HepG2 (cell line): ENCODE measurements around the gene SULT2B1. TPM values are rescaled to one million over a fixed set of nuclear protein-coding genes. Genes with fewer than 3 reads are reported as not detected.

Experiments used
- CENPT ChIP-seq: sonication (generic); formaldehyde crosslinking; IDR thresholded peaks from 2 replicates; pipeline ENCODE4 v1.8.0; 2022; ENCODE audit warnings: low read depth, mild to moderate bottlenecking, moderate library complexity, missing genetic modification reagents
- FOXK1 ChIP-seq: sonication (generic); formaldehyde crosslinking; IDR thresholded peaks from 2 replicates; pipeline ENCODE4 v1.4.0; 2020; ENCODE audit warnings: low read depth, missing genetic modification reagents, borderline replicate concordance
- GABPB1 ChIP-seq: IDR thresholded peaks from 2 replicates; pipeline ENCODE4 v1.6.1; 2016; ENCODE audit warnings: mild to moderate bottlenecking, missing genetic modification reagents, moderate library complexity, missing compliant biosample characterization
- KDM2A ChIP-seq: sonication (generic); formaldehyde crosslinking; IDR thresholded peaks from 2 replicates; pipeline ENCODE4 v1.4.0; 2020; ENCODE audit warnings: low read depth, missing genetic modification reagents, borderline replicate concordance
- NRL ChIP-seq: sonication (generic); formaldehyde crosslinking; IDR thresholded peaks from 2 replicates; pipeline ENCODE4 v1.5.0; 2020; ENCODE audit warnings: missing genetic modification reagents, mild to moderate bottlenecking, moderate library complexity, borderline replicate concordance
- PHB2 ChIP-seq: fragments of 450-650 bp; IDR thresholded peaks from 2 replicates; pipeline ENCODE4 v1.6.1; 2018; ENCODE audit not compliant: partially characterized antibody
- PITX1 ChIP-seq: sonication (generic); formaldehyde crosslinking; IDR thresholded peaks from 2 replicates; pipeline ENCODE4 v1.5.1; 2020; ENCODE audit warnings: mild to moderate bottlenecking, missing genetic modification reagents
- TAF1 ChIP-seq: sonication (generic); formaldehyde crosslinking; IDR thresholded peaks from 2 replicates; pipeline ENCODE4 v1.4.0; 2020; ENCODE audit warnings: missing genetic modification reagents
- ZNF260 ChIP-seq: sonication (generic); formaldehyde crosslinking; IDR thresholded peaks from 2 replicates; pipeline ENCODE4 v1.4.0; 2020; ENCODE audit warnings: missing genetic modification reagents, low read depth, mild to moderate bottlenecking, borderline replicate concordance
- ZNF709 ChIP-seq: sonication (generic); formaldehyde crosslinking; IDR thresholded peaks from 2 replicates; pipeline ENCODE4 v1.5.0; 2020; ENCODE audit warnings: mild to moderate bottlenecking, missing genetic modification reagents
- ZNF788 ChIP-seq: sonication (generic); formaldehyde crosslinking; IDR thresholded peaks from 2 replicates; pipeline ENCODE4 v1.5.0; 2020; ENCODE audit warnings: mild to moderate bottlenecking, missing genetic modification reagents, borderline replicate concordance
- ZSCAN30 ChIP-seq: sonication (generic); formaldehyde crosslinking; IDR thresholded peaks from 2 replicates; pipeline ENCODE4 v1.5.0; 2020; ENCODE audit warnings: mild to moderate bottlenecking, missing genetic modification reagents
- polyA plus RNA-seq, 8 experiments: library from polyadenylated mRNA; depleted of rRNA in 3 of 8; stranded (reverse) in 7 of 8; unstranded in 1 of 8; fragments of >200 nt; fragmentation: Illumina TruSeq in 4 of 8; extraction: Trizol in 4 of 8; gene quantifications; 2 replicates each; pipeline versions ENCODE4 v1.2.1 to v1.2.3, GENCODE V29; 2011 to 2016; ENCODE audit warnings: low read depth in 4 of 8, missing spikeins in 1 of 8, mixed read lengths in 1 of 8; ENCODE audit not compliant: insufficient read depth in 1 of 8
- total RNA-seq, 5 experiments: library from RNA; depleted of rRNA; stranded (reverse); fragments of >200 nt; fragmentation: Illumina TruSeq; extraction: Trizol; gene quantifications; 2 replicates each; pipeline ENCODE4 v1.2.3, GENCODE V29; 2016; ENCODE audit warnings: low read depth in 1 of 5
- TF ChIP-seq, protein P1 (sequence below): sonication (generic); formaldehyde crosslinking; IDR thresholded peaks from 2 replicates; pipeline ENCODE4 v1.8.0; 2022; ENCODE audit warnings: missing genetic modification reagents, mild to moderate bottlenecking, moderate library complexity, borderline replicate concordance
- TF ChIP-seq, protein P2 (sequence below): sonication (generic); formaldehyde crosslinking; IDR thresholded peaks from 2 replicates; pipeline ENCODE4 v1.5.1; 2020; ENCODE audit warnings: missing genetic modification reagents, mild to moderate bottlenecking, borderline replicate concordance
- TF ChIP-seq, protein P3 (sequence below): sonication (generic); formaldehyde crosslinking; IDR thresholded peaks from 2 replicates; pipeline ENCODE4 v1.5.0; 2020; ENCODE audit warnings: mild to moderate bottlenecking, missing genetic modification reagents
- TF ChIP-seq, protein P4 (sequence below): IDR thresholded peaks from 2 replicates; pipeline ENCODE4 v1.6.1; 2018; ENCODE audit warnings: missing genetic modification reagents
- TF ChIP-seq, protein P5 (sequence below): sonication (generic); formaldehyde crosslinking; IDR thresholded peaks from 2 replicates; pipeline ENCODE4 v1.5.1; 2020; ENCODE audit warnings: missing genetic modification reagents, mild to moderate bottlenecking, borderline replicate concordance
- TF ChIP-seq, protein P6 (sequence below): sonication (generic); formaldehyde crosslinking; IDR thresholded peaks from 2 replicates; pipeline ENCODE4 v1.4.0; 2020; ENCODE audit warnings: missing genetic modification reagents, borderline replicate concordance

Gene SULT2B1
- total and polyA plus RNA-seq, 2 of the 13 experiments (the other 11 are each of a cell fraction or from before 2014, with no cell fraction given): 0.13 TPM; not detected in 1

DNA sequence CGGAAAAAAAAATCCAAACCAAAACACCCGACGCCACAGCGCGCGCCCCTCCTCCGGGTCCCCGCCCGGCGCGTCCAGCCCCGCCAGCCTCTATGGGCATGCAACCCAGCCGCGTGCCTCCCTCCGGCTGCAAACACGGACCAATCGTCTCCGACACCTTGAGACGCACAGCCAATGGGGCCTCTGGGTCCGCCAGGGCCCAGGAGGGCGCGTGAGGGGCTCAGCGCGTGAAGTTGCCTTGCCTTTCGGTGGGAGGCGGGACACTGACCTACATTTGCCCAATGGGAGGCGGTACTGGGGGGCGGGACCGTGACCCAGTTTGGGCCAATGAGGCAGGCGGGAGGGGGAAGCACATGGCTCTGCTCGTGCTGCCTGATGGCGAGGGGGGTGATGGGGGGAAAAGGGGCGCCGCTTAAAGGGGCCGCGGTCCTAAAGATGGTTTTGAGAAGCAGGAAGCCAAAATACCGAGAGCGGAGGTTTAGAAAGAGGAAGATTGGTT, 85.5 kb downstream of the SULT2B1 start (continued):
- TF ChIP-seq TAF1 (CRISPR knock-in tag) (peak; percentile 35; the same call in 1 of the 2 replicates), ZNF709 (peak; percentile 44; the same call in 1 of the 2 replicates), GABPB1 (CRISPR knock-in tag) (peak; percentile 71; the same call in 1 of the 2 replicates), NRL (CRISPR knock-in tag) (no peak; the same call in 1 of the 2 replicates), PHB2 (no peak), KDM2A (CRISPR knock-in tag) (no peak; the same call in 1 of the 2 replicates), ZNF788 (CRISPR knock-in tag) (peak; percentile 83), PITX1 (CRISPR knock-in tag) (0 out of 2 replicates have a peak, but pooled peaks have one; percentile 49), ZNF260 (CRISPR knock-in tag) (no peak), ZSCAN30 (CRISPR knock-in tag) (no peak; the same call in 1 of the 2 replicates), CENPT (CRISPR knock-in tag) (no peak; the same call in 1 of the 2 replicates), FOXK1 (CRISPR knock-in tag) (no peak; the same call in none of the 2 replicates)
- TF ChIP-seq, protein P1, sequence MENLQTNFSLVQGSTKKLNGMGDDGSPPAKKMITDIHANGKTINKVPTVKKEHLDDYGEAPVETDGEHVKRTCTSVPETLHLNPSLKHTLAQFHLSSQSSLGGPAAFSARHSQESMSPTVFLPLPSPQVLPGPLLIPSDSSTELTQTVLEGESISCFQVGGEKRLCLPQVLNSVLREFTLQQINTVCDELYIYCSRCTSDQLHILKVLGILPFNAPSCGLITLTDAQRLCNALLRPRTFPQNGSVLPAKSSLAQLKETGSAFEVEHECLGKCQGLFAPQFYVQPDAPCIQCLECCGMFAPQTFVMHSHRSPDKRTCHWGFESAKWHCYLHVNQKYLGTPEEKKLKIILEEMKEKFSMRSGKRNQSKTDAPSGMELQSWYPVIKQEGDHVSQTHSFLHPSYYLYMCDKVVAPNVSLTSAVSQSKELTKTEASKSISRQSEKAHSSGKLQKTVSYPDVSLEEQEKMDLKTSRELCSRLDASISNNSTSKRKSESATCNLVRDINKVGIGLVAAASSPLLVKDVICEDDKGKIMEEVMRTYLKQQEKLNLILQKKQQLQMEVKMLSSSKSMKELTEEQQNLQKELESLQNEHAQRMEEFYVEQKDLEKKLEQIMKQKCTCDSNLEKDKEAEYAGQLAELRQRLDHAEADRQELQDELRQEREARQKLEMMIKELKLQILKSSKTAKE: peak; percentile 62; the same call in 1 of the 2 replicates
- TF ChIP-seq, protein P2, sequence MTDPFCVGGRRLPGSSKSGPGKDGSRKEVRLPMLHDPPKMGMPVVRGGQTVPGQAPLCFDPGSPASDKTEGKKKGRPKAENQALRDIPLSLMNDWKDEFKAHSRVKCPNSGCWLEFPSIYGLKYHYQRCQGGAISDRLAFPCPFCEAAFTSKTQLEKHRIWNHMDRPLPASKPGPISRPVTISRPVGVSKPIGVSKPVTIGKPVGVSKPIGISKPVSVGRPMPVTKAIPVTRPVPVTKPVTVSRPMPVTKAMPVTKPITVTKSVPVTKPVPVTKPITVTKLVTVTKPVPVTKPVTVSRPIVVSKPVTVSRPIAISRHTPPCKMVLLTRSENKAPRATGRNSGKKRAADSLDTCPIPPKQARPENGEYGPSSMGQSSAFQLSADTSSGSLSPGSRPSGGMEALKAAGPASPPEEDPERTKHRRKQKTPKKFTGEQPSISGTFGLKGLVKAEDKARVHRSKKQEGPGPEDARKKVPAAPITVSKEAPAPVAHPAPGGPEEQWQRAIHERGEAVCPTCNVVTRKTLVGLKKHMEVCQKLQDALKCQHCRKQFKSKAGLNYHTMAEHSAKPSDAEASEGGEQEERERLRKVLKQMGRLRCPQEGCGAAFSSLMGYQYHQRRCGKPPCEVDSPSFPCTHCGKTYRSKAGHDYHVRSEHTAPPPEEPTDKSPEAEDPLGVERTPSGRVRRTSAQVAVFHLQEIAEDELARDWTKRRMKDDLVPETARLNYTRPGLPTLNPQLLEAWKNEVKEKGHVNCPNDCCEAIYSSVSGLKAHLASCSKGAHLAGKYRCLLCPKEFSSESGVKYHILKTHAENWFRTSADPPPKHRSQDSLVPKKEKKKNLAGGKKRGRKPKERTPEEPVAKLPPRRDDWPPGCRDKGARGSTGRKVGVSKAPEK (CRISPR knock-in tag): no peak
- TF ChIP-seq, protein P3, sequence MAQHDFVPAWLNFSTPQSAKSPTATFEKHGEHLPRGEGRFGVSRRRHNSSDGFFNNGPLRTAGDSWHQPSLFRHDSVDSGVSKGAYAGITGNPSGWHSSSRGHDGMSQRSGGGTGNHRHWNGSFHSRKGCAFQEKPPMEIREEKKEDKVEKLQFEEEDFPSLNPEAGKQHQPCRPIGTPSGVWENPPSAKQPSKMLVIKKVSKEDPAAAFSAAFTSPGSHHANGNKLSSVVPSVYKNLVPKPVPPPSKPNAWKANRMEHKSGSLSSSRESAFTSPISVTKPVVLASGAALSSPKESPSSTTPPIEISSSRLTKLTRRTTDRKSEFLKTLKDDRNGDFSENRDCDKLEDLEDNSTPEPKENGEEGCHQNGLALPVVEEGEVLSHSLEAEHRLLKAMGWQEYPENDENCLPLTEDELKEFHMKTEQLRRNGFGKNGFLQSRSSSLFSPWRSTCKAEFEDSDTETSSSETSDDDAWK (CRISPR knock-in tag): no peak
- TF ChIP-seq, protein P4, sequence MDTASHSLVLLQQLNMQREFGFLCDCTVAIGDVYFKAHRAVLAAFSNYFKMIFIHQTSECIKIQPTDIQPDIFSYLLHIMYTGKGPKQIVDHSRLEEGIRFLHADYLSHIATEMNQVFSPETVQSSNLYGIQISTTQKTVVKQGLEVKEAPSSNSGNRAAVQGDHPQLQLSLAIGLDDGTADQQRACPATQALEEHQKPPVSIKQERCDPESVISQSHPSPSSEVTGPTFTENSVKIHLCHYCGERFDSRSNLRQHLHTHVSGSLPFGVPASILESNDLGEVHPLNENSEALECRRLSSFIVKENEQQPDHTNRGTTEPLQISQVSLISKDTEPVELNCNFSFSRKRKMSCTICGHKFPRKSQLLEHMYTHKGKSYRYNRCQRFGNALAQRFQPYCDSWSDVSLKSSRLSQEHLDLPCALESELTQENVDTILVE (CRISPR knock-in tag): 0 out of 2 replicates have a peak, but pooled peaks have one; percentile 46
- TF ChIP-seq, protein P5, sequence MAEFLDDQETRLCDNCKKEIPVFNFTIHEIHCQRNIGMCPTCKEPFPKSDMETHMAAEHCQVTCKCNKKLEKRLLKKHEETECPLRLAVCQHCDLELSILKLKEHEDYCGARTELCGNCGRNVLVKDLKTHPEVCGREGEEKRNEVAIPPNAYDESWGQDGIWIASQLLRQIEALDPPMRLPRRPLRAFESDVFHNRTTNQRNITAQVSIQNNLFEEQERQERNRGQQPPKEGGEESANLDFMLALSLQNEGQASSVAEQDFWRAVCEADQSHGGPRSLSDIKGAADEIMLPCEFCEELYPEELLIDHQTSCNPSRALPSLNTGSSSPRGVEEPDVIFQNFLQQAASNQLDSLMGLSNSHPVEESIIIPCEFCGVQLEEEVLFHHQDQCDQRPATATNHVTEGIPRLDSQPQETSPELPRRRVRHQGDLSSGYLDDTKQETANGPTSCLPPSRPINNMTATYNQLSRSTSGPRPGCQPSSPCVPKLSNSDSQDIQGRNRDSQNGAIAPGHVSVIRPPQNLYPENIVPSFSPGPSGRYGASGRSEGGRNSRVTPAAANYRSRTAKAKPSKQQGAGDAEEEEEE (CRISPR knock-in tag): no peak
- TF ChIP-seq, protein P6, sequence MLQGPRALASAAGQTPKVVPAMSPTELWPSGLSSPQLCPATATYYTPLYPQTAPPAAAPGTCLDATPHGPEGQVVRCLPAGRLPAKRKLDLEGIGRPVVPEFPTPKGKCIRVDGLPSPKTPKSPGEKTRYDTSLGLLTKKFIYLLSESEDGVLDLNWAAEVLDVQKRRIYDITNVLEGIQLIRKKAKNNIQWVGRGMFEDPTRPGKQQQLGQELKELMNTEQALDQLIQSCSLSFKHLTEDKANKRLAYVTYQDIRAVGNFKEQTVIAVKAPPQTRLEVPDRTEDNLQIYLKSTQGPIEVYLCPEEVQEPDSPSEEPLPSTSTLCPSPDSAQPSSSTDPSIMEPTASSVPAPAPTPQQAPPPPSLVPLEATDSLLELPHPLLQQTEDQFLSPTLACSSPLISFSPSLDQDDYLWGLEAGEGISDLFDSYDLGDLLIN (CRISPR knock-in tag): no peak
